ENCODE results near the gene STON2.

STON2 gene

DNA sequence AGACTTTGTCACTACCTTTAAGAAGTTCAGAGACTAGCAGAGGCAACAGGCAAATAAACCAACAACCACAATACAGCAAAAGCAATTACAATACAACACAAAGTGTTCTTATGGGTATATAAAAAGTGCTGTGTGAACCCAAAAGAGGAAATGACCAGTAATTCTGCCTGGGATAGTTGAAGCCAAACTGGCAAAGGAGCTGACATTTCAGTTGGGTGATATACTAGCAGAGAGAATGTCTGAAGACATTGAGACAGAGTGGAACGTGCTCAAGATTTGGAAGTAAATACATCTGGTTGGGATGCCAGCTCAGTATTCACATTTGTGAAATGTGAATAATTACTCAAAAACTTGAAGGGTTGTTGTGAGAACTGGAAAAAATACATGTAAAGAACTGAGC, 98.8 kb downstream of the STON2 start:
- no peak for DNase-seq

DNA sequence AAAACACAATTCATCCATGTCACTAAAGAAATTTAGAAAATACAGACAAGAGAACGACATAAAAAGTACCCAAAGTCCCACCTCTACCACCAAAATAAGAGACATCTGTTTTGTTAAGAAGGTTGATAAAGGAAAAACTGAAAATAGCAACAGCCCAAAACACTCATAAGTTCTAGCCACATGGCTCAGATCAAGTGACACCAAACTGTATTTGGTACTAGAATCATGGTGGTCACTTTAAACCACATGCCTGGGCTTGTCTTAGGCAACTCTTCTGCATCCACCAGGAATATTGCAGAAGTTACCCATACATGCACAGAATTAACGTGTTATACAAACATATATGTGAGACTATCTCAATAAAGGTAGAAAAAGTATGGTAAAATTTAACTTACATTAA, 101.2 kb downstream of the STON2 start:
- no peak for DNase-seq

DNA sequence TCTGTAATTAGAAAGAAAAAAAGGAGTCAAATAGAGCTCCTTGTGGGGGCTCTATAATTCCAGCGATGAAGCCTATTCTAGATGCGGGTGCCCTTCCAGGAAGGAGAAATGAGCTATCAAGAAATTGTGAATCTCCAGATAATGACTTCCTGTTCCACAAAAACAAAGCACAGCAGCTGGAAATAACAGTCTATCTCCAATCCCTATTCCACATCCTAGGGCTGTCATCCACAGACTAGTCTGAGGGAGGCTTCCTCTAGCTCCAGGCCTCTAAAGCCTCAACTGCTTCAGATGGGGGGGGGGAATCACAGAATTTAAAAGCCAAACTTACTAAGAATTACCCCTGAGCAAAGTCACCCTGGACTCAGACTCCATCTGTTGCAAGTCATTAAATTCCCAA, 102.0 kb downstream of the STON2 start:
- DNase-seq = no peak

DNA sequence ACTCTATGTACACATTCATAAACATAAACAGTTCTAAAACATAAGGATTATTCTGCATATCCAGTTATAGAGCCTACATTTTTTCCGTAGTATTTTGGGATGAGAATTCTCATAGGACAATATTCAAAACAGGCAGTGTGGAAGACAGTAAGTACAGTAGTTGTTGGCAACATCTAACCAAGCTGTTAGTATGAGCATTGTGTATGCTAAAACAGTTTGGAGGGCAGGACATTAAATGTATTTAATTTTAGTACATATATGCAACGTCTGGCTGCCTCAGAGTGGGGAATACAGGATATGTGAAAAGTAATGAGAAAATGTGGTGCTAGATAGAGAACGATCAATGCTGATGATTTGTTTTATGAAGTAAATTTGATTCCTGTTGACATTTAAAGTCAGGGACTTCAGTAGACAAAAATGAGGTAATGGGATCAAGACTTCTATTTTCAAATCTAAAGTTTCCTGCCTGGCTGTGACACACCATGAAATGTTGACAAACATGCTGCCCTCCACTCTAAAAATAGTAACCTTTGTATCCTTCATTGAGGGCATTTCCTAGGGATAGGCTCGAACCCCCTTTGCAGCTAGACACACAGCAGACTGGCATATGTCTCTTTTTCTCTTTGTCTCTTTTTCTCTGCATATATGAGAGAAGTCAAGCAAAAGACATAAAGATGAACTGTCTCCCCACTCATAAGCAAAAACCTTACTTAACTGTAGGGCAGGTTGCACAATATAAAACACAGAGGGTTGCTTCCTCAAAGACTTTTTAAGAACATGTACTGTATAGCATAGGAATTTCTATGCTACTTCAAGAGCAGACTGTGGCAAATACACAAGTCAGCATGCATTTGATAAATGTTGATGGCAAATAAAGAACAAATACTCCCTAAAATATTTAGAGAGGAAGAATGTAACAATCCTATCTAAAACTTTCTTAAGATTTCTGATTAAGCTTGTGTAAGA, 103.9 kb downstream of the STON2 start:
- DNase-seq = no peak

DNA sequence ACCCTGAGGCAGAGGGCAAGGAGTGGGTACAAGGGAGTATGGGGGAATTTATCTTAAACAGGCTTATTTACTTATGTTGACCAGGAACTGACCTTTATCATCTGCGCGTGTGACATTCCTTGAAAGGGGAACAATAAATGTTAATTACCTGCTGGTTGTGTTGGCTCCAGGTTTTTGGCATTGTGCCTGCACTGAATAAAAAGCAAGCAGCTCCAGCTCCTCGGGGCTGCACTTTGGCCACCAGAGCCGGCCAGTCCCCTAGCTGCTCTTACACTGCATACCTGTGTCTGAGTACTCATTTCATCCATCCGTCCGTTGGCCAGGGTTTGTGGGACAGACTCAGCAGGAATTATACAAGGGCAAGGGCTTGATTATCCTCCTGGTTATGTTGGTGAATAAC, 110.6 kb downstream of the STON2 start:
- DNase-seq = no peak

DNA sequence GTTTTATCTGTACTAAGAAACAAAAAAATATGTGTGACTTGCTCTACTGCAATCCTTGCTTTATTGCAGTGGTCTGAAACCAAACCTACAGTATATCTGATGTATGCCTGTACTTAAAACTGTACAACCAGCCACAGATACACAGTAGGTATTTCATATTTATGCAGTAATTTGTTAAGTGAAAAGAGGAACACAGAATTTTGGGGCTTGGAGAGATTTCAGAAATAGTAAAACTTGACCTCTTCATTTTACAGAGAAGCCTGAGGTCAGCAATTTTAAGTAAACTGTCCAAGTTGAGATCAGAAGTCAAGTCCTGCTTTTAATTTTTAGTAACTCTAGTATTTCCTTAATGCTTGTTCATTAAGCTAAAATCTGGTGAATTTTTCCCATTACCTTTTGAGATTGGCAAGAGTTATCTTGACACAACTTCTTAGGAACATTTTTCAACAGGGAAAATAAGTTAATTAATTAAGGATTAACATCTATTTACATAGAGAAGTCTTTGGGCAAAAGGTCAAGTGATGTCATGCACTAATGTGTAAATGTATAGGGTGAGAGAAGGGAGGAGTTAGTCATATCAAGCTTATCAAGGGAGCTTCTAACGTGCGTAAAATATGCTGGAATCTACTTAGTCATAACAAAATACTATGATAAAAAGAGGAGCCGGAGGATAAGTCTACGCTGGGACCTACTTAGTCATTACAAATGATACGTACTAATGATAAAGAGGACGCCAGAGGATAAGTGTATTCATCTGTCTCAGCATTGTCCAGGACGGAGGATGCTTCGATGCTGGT, 113.4 kb downstream of the STON2 start:
- no peak for DNase-seq

DNA sequence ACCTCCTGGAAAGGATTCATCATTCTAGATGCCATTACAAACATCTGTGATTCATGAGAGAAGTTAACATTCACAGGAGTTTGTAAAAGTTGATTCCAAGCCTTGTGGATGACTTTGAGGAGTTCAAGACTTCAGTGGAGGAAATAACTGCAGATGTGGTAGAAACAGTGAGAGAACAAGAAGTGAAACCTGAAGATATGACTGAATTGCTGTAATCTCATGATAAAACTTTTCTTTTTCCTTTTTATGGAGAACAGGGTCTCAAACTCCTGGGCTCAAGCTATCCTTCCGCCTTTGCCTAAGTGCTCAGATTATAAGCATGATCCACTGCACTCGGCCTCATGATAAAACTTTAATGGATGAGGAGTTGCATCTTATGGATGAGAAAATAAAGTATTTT, 114.9 kb downstream of the STON2 start:
- no peak for DNase-seq

DNA sequence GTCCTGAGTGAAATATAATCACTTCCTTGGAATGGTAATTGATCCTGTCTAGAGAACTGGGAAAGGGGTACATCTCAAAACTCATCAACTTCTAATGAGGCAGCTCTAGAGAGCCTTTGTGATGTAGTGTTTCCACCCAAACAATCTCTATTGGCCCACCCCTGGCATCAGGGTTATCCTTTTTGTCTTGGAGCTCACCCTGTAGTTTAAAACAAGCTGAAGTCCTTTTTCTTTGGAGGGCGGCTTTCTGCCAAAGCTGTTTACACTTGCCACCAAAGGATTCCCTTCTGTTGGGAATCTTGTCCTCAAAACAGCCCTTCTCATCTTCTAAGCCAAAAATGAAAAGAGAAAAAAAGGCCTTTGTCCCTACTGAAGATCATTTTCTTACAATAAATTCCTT, 118.8 kb downstream of the STON2 start:
- no peak for DNase-seq

DNA sequence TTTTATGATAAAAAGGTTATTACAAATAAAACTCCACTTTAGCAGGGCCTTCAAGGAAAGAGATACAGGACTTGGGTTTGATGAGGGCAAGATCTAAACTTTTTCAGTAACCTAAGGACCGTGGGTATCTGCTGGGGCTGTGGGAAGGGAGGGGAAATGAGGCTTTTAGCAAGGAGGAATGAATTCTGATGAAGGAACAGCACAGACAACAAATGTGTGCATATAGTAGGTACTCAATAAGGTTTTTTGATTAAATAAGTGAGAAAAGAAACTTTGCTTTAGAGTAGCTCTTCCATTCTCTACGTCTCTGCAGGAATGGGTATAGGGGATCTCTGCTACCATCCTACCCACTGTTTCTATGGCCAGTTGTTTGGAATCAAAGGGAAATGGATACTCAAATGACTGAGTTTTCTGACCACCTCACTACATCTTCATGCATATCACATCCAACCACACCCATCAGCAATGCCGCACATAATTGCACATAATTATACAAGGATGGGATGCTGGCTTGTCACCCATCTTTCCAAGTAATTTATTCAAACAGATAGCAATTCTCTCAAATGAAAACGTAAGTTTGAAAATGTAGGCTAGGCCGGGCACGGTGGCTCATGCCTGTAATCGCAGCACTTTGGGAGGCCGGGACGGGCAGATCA, 119.9 kb downstream of the STON2 start:
- DNase-seq = no peak

DNA sequence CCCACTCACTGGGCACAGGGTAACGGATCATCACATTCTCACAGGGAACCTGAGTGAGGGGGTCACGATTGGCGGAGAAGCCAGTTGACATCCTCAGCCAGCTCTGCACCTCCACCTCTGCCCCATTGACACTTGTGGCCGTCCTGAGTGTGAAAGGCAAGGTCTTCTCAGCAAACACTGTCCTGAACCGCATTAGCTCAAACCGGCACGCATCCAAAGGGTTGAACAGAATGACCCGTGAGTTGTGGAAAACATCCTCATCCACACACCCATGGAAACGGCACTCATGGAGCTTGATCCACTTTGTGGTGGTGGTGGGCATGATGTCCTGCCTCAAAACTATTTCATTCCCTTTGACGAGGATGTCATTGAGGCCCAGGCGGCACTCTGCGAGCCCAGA, 123.0 kb downstream of the STON2 start:
- no peak for DNase-seq

DNA sequence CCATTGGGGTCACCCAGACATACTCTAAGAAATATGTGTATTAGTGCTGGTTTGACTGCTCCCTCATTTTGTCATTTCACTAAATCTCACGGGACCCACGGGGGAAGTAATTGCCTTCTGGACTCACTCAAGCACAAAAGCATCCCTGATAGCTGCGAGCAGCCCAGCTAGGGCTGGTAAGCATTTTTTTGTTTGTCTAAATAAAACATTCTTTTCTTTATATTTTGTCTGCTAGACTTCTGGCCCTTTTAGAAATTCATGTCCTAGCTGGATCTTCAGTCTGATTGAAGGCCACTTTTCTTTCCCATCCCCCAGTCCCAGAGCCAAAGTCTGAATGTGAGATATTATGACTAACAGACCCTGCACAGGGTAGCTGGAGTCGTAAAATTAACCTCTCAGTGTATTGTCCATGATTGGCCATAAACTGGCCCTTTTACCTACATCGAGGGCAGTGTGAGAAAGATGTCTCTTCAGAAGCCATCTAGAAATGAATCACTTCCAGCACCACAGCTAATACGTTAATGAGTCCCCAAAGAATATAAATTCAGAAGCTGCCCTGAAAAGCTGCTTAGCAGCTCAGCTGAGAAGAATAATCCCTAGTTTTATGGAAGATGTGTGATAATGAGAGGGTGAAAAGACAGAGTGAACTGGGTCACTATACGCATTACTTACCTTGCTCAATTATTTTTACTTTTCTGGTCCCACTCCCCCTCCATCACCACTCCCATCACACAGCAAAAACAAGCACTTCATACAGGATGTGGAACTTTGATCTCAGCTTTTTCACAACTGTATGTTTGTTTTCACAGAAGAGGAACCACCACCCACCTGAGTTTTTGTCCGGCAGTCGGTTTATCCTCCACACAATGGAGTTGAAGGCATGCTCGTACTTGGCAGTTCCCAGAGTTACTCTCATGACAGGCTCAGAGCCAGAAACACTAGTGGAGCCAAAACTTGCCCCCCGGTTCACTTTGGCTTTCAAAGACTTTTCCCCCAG, 123.8 kb downstream of the STON2 start:
- DNase-seq = no peak

DNA sequence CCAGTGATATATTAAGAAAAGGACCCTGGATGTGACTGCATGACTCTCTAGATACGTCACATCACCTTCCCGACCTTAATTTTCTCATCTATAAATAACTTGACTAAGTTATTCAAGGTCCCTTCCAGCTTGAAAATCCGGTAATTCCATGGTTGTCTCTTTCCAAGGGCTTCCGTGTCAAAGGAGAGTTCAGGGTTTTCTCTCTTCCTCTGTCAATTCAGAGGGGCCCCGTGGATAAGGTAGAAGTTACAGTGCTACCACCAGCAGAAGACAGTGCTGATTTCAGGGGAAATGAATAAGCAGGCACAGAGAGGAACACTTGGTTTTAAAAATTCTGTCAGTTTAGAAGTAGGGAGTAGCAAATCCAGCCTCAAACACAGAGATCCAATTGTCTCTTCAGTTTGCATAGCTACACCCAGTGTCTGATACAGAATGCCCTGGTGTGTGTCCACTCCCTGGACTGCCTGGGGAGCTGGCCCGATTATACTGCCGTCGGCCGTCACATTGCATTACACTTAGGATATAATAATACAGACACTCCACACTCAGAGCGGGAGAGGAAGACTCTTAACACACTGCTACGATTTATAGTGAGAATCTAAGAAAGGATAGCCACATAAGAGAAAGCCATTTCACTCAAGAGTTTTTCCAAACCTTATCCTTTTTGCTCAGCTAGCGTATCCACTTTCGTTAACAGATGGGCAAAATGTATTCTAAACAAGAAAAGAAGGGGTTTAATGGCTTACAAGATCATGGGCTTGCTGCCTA, 124.6 kb downstream of the STON2 start:
- DNase-seq = no peak

DNA sequence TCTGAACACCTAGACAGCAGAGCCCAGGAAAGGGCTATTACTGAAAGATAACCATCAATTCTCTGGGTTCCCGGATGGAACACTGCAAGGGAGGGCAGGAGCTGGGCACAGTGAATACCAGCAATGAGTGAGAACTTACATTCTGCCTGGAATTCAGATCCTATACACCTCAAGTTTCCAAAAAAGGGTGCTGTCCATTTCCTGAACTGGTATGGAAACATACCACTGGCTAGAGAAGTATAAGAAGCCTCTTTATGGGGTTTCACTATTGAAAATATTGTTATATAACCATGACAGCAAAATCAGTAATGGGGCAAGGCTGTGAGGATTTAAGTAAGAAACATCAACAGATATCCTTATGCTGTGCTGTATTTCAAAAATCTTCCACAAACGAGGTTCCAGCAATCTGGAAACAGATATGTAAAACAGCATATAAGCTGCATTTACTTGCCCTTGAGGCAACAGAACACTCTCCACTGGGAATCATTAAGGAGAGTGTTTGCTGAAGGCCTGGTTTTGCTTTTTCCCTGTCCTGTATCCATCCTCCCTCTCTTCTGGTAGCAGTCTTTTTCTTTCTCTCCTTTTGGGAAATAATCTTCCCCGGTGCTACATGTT, 126.1 kb downstream of the STON2 start:
- no peak for DNase-seq

DNA sequence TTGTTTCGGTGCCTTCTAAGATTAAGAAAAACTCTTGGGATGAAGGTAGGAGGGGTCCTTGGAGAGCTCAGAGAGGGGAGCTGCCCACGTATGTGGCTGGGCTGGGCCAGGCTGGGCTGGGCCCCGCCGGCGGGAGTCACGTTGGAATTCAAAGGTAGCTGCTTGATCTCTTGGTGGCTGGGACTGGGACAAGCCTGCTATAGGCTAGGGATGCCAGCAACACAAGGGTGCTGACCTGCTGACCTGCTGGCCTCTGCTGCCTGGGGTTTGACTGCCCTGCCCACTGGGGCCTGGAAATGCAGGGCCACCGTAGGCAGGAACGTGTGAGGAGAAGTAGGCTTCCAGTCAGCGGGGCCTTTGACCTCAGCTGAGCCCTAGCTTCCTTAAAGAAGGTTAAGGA, 126.6 kb downstream of the STON2 start:
- DNase-seq = no peak

DNA sequence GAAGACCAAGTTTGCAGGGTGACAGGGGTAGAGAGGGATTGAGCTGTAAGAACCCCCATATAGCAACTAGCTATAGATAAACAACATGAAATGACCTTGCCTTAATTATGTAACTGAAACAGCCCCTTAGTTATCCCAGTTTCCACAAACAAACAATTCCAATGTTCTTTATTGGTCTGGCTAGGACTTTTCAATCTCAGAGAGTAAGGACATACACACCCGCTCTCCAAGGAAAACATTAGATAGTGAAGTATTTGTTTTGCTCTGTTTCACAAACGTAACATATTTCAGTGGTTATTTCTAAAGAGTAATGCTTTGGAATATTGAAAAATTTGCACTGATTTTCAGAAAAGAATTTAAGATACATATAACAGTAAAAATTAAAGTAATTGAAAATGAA, 127.8 kb downstream of the STON2 start:
- no peak for DNase-seq

DNA sequence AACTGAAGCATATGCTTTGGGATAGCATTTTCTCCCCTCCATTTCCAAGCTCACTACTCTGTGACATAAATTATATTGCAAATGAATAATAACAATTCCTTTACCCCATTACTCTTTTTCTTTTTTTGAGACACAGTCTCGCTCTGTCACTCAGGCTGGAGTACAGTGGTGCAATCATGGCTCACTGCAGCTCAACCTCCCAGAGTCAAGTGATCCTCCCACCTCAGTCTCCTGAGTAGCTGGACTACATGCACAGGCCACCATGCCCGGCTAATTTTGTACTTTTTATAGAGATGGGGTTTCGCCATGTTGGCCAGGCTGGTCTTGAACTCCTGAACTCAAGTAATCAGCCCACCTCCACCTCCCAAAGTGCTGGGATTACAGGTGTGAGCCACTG, 130.1 kb downstream of the STON2 start:
- DNase-seq = no peak

DNA sequence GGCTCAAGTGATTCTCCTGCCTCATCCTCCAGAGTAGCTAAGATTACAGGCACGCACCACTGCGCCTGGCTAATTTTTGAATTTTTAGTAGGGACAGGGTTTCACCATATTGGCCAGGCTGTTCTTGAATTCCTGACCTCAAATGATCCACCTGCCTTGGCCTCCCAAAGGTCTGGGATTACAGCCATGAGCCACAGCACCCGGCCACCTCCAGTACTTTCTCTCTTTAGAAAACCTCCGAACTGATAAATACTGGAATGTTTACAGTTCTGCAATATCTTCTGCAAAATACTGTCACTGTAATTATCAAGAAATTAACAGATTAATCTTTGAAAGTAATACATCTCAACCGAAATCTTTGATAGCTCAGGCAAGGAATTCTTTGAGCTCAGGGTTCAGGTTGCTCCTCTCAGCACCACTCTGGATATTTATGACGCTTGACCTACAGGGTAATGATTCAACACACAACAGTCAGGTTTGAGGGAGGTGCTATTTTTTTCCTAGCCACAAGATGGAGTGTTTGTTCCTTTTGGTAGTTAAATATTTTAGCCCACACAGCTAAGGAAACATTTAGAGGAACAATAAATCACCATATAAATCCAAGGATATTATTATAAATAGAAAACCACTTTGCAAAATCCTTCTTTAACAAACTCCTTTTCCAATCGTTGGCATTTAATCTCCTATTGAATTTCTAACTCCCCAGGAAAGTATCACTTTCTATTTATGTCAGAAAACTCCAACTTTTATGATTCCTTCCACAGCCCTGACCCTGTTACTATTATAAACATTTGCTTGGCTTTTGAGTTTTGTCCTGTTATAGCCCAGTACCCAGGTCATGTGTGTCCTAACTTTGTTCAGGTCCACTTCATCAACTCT, 130.8 kb downstream of the STON2 start:
- peak; percentile 73 for DNase-seq

DNA sequence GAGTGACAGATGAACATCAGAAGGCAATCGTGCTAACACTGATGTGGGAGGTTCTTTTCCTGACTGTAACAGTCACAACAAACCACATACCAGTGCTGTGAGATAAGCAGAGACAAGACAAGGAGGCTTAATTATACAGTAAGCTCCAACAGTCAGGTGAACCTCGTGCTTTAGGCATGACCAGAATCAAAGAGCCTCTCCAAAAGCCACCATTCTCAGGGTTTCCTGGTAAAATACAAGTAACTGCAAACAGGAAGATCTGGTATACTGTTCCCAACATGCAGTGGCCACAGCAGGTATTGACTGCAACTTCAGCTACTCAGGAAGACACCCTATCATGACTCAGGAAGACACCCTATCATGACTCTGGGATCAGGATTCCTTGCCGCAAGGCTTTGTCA, 132.1 kb downstream of the STON2 start:
- peak; percentile 2 for DNase-seq

DNA sequence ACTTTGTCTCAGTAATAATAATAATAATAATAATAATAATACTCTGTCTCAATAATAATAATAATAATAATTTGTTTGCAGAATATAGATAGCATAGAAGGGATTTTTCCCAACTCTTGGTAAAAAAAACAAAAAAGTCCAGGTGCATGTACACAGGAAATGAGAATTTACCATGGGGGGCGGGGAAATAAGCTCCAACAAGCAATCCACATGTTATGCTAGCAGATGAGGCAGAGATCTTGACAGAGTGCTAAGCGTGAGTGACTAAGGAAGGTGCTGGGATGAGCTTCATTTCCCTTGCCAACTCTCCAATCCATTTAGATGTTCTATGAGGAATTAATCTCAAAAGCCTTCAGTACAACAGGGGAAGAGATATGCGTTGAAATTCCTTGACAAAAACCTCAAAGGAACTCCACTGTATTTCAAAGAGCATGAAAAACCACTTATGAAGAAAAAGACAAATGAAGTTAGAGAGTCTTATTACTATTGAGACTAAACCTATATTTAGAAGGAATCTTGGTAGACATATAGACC, 134.4 kb downstream of the STON2 start:
- no peak for DNase-seq

DNA sequence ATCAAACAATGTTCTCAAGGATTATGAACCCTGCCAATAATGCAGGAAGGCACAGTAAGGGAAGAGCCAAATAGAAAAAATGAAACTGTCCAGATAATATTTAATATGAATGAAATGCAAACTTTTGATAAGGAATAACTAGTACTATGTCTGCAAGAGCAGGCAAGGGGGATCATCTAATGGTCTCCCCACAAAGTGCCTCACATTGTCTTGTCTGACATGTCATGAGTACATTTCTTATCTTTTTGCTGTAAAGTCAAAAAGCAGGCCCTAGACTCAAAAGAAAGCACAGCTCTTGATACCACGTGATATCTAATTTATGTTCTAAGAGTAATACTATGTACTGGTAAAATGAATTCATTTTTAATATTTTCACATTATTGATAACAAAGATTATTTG, 135.5 kb downstream of the STON2 start:
- no peak for DNase-seq
